ENCODE measurements around the gene PCDHAC2. TPM values are rescaled to one million over a fixed set of nuclear protein-coding genes. Genes with fewer than 3 reads are reported as not detected.

The PCDHAC2 gene
- total and polyA plus RNA-seq, 8 donors, result 0.05 to 4.2 (median 0.58) TPM; not detected in 3

GRCh38 chr5:141002605-141002965 is 36.3 kb downstream of the PCDHAC2 start:
- WGBS, 5 donors, result 47 to 55% (median 52%) methylated on average over 3 of the region's 3 CpGs
- Histone ChIP-seq H3K27me3 (peaks cover 0 to 6% (median 0%) of the 10 kb centered on the region in 3 donors), H3K36me3 (no peaks in the 10 kb centered on the region), H3K9me3 (no peaks in the 10 kb centered on the region), H3K27ac (no peak overlapping the region), H3K4me1 (peaks cover 0 to 15% (median 12%) of the 10 kb centered on the region in 4 donors), H3K4me3 (no peak overlapping the region)
- DNase-seq, result no peak
- TF ChIP-seq POLR2A (IDR thresholded peaks at IDR 0.05) (no peak), EP300 (IDR thresholded peaks at IDR 0.05) (no peak), CTCF (IDR thresholded peaks at IDR 0.05) (no peak), POLR2AphosphoS5 (IDR thresholded peaks at IDR 0.05) (no peak)
- intact Hi-C loops (cut with DNase I; ENCODE audit: low total_unique reads), result no loop called here

- TF ChIP-seq POLR2A (IDR thresholded peaks at IDR 0.05) (no peak), EP300 (IDR thresholded peaks at IDR 0.05) (no peak), POLR2AphosphoS5 (IDR thresholded peaks at IDR 0.05) (no peak), CTCF (IDR thresholded peaks at IDR 0.05) (no peak)
- H3K9me3 ChIP-seq, result no peaks in the 10 kb centered on the region
- peaks cover 0 to 6% (median 0%) of the 10 kb centered on the region in 3 donors for H3K27me3 ChIP-seq
- 78 to 96% (median 90%) methylated on average over 3 of the region's 3 CpGs for WGBS, 5 donors
- no peaks in the 10 kb centered on the region for H3K36me3 ChIP-seq
- peaks cover 0 to 15% (median 12%) of the 10 kb centered on the region in 4 donors for H3K4me1 ChIP-seq
- intact Hi-C loops (cut with DNase I; ENCODE audit: low total_unique reads), result no loop called here
- no peak for DNase-seq
- no peak overlapping the region for H3K27ac ChIP-seq
- no peak overlapping the region for H3K4me3 ChIP-seq
These were observed 36.8 kb downstream of the PCDHAC2 start for GRCh38 chr5:141003031-141003430.

GRCh38 chr5:141003791-141004611 is 37.7 kb downstream of the PCDHAC2 start:
- Histone ChIP-seq H3K9me3 (no peaks in the 10 kb centered on the region), H3K27me3 (peaks cover 0 to 6% (median 0%) of the 10 kb centered on the region in 3 donors), H3K4me3 (no peak overlapping the region), H3K36me3 (no peaks in the 10 kb centered on the region), H3K4me1 (peaks cover 0 to 15% (median 12%) of the 10 kb centered on the region in 4 donors), H3K27ac (peak overlapping the region in 3 of 5 donors; percentile 41 to 63 (median 63))
- 27 to 45% (median 28%) methylated on average over 4 of the region's 4 CpGs for WGBS, 5 donors
- peak; percentile 17 to 42 for DNase-seq
- TF ChIP-seq POLR2A (IDR thresholded peaks at IDR 0.05) (no peak), CTCF (IDR thresholded peaks at IDR 0.05) (no peak), EP300 (IDR thresholded peaks at IDR 0.05) (no peak), POLR2AphosphoS5 (IDR thresholded peaks at IDR 0.05) (peak in 2 of 3 donors; percentile 45 to 75)
- intact Hi-C loops (cut with DNase I; ENCODE audit: low total_unique reads), result no loop called here

GRCh38 chr5:141007791-141008190 is 41.5 kb downstream of the PCDHAC2 start:
- Histone ChIP-seq H3K27me3 (no peaks in the 10 kb centered on the region), H3K27ac (no peak overlapping the region), H3K9me3 (no peaks in the 10 kb centered on the region), H3K4me1 (peaks cover 0 to 10% (median 2%) of the 10 kb centered on the region in 4 donors), H3K4me3 (no peak overlapping the region), H3K36me3 (peaks cover 0 to 14% (median 0%) of the 10 kb centered on the region in 4 donors)
- no peak for DNase-seq
- no peak for TF ChIP-seq CTCF (IDR thresholded peaks at IDR 0.05)
- no peak for TF ChIP-seq POLR2A (IDR thresholded peaks at IDR 0.05)
- TF ChIP-seq POLR2AphosphoS5 (IDR thresholded peaks at IDR 0.05), result no peak
- intact Hi-C loops (cut with DNase I; ENCODE audit: low total_unique reads), result no loop called here

All from stomach (tissue), 9 donors.